ENCODE results near the gene PSMD1.

The PSMD1 gene

DNA sequence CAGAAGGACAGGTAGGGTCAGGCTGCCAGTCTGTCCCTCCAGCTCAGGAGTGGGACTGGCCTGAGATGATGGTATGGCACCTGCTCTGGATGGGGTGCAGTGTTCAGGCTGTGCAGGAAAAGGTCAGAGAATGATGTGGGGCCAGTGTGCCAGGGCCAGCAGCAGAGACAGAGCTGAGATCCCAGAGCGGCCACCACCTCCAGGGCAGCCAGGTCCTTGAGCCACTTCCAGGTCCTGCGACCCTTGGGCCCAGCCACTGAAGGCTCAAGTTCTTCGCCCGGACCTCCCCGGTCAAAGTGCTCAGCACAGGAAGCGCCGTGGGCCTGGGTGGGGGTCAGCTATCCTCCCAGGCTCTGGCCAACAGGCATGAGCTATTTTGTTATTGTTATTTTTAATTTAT is 129.7 kb downstream of the PSMD1 start:
- TF ChIP-seq, protein P1, sequence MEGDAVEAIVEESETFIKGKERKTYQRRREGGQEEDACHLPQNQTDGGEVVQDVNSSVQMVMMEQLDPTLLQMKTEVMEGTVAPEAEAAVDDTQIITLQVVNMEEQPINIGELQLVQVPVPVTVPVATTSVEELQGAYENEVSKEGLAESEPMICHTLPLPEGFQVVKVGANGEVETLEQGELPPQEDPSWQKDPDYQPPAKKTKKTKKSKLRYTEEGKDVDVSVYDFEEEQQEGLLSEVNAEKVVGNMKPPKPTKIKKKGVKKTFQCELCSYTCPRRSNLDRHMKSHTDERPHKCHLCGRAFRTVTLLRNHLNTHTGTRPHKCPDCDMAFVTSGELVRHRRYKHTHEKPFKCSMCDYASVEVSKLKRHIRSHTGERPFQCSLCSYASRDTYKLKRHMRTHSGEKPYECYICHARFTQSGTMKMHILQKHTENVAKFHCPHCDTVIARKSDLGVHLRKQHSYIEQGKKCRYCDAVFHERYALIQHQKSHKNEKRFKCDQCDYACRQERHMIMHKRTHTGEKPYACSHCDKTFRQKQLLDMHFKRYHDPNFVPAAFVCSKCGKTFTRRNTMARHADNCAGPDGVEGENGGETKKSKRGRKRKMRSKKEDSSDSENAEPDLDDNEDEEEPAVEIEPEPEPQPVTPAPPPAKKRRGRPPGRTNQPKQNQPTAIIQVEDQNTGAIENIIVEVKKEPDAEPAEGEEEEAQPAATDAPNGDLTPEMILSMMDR (IDR thresholded peaks at IDR 0.05; ENCODE audit: control insufficient read depth, insufficient read depth, low read depth, low read length, missing control alignments), result no peak
- no peak for DNase-seq (ENCODE audit: low read depth)
- H3K4me3 ChIP-seq (ENCODE audit: control insufficient read depth, low read depth, low read length), result no peak overlapping the region

DNA sequence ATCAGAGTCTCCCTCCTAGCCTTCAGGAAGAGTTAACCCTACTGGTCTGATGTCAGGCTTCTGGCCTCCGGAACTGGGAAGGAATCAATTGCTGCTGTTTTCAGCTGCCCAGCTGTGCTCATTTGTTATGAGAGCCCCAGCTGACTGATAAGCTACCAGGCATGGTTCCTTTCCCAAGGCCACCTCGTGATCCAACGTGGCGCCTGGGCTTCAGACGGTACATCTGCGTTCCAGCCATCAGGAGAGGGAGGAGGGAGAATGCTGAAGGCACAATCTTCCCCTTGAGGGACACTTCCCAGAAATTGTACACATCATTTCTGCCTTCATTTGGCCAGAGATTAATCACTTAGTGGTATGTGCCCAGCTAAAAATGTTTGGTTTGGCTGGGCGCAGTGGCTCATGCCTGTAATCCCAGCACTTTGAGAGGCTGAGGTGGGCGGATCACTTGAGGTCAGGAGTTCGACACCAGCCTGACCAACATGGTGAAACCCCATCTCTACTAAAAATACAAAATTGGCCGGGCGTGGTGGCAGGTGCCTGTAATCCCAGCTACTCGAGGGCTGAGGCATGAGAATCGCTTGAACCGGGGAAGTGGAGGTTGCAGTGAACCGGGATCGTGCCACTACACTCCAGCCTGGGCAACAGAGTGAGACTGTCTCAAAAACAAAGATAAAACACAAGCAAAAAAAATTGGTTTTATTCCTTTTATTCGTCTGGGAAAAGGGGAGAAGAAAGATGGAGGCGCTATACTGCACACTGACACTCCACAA is 131.3 kb downstream of the PSMD1 start:
- TF ChIP-seq, protein P1 (IDR thresholded peaks at IDR 0.05; ENCODE audit: control insufficient read depth, insufficient read depth, low read depth, low read length, missing control alignments), result no peak
- no peak overlapping the region for H3K4me3 ChIP-seq (ENCODE audit: control insufficient read depth, low read depth, low read length)
- DNase-seq (ENCODE audit: low read depth), result peak; percentile 53

DNA sequence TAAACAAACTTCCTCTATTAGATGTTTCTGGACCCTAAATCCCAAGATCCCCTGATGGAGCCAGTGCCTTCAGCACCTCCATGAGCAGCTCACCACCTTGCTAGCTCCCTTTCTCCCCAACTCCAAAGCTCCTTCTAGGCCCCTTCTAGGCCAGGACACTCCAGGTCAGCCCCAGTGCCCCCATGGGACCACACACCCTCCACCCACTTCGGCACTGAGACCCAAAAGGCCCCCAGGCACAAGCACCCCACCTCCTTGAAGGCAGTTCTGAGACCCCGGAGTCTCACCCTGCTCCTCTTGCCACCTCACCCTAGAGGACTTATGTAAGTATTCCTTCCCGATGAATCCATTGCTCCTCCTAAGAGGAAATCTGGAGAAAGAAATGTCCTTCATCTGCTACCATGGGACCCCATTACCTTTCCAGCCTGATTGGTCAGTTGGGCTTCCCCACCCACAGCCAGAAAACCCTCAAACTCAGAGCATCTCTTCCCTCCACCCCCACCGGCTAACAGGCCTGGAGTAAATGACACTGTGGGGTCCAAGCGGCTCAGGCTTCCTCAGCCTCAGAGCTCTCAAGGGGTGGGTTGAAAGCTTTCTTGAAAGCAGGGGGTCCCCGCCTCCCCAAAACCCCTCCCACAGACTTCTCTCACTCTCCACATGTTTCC is 132.0 kb downstream of the PSMD1 start:
- H3K4me3 ChIP-seq (ENCODE audit: control insufficient read depth, low read depth, low read length), result no peak overlapping the region
- no peak for DNase-seq (ENCODE audit: low read depth)
- TF ChIP-seq, protein P1 (IDR thresholded peaks at IDR 0.05; ENCODE audit: control insufficient read depth, insufficient read depth, low read depth, low read length, missing control alignments), result no peak

DNA sequence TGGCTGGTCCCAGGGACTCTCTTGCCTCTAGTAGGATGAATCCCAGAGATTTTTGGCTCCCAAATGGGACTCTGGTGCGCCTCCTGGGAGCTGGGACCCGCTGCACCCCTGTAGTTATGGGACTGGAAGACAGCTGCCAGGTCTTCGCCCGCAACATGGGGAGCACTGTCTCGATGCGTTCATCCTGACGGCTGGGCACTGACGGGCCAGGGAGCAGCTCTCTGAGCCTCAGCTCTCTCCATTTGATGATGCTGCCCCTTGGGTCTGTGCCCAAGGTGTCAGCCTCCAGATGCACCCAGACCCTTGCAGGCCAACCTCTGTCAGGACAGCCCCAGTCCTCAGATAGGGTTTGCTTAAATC is 132.5 kb downstream of the PSMD1 start:
- TF ChIP-seq, protein P1 (IDR thresholded peaks at IDR 0.05; ENCODE audit: control insufficient read depth, insufficient read depth, low read depth, low read length, missing control alignments), result no peak
- no peak overlapping the region for H3K4me3 ChIP-seq (ENCODE audit: control insufficient read depth, low read depth, low read length)
- no peak for DNase-seq (ENCODE audit: low read depth)

DNA sequence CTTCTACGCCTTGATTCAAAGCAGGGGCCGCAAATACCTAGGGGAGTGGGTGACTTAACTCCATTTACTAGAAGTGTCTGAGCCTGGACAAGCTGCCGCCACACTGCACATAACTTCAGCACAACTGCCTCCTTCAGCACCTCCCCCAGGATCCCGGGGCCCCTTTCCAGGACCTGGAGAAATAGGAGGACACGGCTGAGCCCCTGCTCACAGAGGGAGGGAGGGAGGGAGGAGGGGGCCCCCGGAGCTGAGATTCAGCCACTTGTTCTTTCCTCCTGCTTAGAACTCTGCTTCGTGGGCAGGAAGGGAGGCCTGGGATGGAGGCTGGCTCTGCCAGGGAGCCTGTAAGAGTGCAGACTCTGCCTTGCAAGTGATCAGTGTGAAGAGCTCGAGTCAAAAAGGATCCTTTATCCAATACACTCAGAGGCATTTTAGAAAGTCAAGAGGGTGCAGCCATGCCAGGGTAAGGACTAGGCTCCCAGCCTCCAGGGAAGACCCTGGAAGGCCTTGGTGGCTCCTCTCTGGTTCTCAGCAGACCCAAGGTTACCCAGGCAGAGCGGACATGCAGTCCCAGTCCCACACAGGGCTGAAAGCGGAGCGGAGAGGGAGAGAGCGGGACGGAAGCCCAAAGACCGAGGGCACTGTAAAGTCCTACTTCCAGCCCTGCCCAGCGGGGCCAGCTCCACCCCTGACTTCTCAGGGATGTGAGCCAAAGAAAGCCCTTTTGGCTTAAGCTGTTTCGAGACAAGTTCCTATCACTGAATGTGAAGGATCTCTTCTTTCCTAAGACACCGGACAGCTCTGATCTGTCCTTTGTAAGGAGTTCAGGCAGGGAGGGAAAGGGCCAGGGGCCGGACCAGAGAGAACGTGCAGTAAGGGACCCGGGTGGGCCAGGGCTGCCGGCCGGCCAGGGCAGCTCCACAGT is 133.2 kb downstream of the PSMD1 start:
- no peak overlapping the region for H3K4me3 ChIP-seq (ENCODE audit: control insufficient read depth, low read depth, low read length)
- no peak for DNase-seq (ENCODE audit: low read depth)
- TF ChIP-seq, protein P1 (IDR thresholded peaks at IDR 0.05; ENCODE audit: control insufficient read depth, insufficient read depth, low read depth, low read length, missing control alignments), result no peak

DNA sequence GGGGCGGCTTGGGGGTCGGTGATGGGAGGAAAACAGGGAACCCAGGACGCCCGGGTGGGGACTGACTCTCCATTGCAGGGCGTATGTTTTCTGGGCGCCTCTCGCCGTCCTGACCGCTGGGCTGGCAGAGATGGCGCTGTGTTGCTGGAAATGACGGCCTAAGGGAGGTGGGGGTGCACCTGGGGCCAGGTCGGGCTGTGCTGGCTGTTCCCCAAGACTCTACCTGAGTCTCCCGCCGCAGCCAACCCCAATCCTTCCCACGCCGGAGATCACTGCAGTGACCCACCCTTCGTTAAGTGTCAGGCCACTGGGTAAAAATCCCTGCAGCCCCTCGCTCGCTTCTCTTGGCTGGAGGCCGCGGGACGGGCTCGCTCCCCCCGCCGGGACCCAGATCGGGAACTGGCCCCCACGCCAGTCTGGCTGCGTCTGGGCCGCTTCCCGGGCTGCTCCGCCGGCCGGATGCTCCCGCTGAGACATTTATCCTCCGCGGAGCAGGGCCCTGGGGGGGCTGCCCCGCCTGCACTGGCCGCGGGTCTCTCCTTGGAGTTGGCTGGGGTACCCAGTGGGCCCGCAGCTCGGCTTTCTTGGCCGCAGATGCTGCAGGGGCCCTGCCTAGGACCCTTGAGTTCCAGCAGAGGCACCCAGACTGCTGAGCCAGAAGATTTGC is 134.0 kb downstream of the PSMD1 start:
- no peak overlapping the region for H3K4me3 ChIP-seq (ENCODE audit: control insufficient read depth, low read depth, low read length)
- DNase-seq (ENCODE audit: low read depth), result no peak
- TF ChIP-seq, protein P1 (IDR thresholded peaks at IDR 0.05; ENCODE audit: control insufficient read depth, insufficient read depth, low read depth, low read length, missing control alignments), result no peak

Data from AG09309 (cell line).